Ectodermal cell (in vitro differentiated cells): ENCODE results near the gene ZC3H13. TPM values are rescaled to one million over a fixed set of nuclear protein-coding genes. Genes with fewer than 3 reads are reported as not detected.

Source experiments
- H3K27ac ChIP-seq: 2 replicates; pipeline ENCODE4 v1.7.0; 2013; ENCODE audit warnings: mild to moderate bottlenecking, low read depth, low read length; ENCODE audit not compliant: insufficient read depth, poor library complexity, severe bottlenecking
- H3K27me3 ChIP-seq: 2 replicates; pipeline ENCODE4 v1.7.0; 2013; ENCODE audit warnings: mild to moderate bottlenecking, low read length; ENCODE audit not compliant: insufficient read depth, control insufficient read depth, poor library complexity, severe bottlenecking
- H3K36me3 ChIP-seq: one replicate; pipeline ENCODE4 v1.7.0; 2013; ENCODE audit warnings: low read length; ENCODE audit not compliant: control insufficient read depth, insufficient read depth
- H3K4me1 ChIP-seq: one replicate; pipeline ENCODE4 v1.7.0; 2013; ENCODE audit warnings: low read length; ENCODE audit not compliant: control insufficient read depth, insufficient read depth
- H3K4me3 ChIP-seq: 2 replicates; pipeline ENCODE4 v1.7.0; 2013; ENCODE audit warnings: low read depth, low read length, control low read depth; ENCODE audit not compliant: insufficient read depth
- H3K9me3 ChIP-seq: 2 replicates; pipeline ENCODE4 v1.7.0; 2013; ENCODE audit warnings: mild to moderate bottlenecking, low read length, moderate library complexity; ENCODE audit not compliant: control insufficient read depth
- WGBS, 2 experiments: methylation state at CpG; one replicate each; pipeline ENCODE4 v1.1.7; 2013; ENCODE audit warnings: missing lambda C conversion rate in 2 of 2; 5-methylcytosine and 5-hydroxymethylcytosine counted together
- polyA plus RNA-seq, 4 experiments: library from polyadenylated mRNA; stranded (reverse); fragments of 50-300 nt; gene quantifications; one replicate each; pipeline ENCODE4 v1.2.3, GENCODE V29; 2013

ZC3H13 gene, protein sequence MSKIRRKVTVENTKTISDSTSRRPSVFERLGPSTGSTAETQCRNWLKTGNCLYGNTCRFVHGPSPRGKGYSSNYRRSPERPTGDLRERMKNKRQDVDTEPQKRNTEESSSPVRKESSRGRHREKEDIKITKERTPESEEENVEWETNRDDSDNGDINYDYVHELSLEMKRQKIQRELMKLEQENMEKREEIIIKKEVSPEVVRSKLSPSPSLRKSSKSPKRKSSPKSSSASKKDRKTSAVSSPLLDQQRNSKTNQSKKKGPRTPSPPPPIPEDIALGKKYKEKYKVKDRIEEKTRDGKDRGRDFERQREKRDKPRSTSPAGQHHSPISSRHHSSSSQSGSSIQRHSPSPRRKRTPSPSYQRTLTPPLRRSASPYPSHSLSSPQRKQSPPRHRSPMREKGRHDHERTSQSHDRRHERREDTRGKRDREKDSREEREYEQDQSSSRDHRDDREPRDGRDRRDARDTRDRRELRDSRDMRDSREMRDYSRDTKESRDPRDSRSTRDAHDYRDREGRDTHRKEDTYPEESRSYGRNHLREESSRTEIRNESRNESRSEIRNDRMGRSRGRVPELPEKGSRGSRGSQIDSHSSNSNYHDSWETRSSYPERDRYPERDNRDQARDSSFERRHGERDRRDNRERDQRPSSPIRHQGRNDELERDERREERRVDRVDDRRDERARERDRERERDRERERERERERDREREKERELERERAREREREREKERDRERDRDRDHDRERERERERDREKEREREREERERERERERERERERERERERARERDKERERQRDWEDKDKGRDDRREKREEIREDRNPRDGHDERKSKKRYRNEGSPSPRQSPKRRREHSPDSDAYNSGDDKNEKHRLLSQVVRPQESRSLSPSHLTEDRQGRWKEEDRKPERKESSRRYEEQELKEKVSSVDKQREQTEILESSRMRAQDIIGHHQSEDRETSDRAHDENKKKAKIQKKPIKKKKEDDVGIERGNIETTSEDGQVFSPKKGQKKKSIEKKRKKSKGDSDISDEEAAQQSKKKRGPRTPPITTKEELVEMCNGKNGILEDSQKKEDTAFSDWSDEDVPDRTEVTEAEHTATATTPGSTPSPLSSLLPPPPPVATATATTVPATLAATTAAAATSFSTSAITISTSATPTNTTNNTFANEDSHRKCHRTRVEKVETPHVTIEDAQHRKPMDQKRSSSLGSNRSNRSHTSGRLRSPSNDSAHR (N-terminal part only)
- polyA plus RNA-seq (2013, experiment 1 of 4): 51.7 TPM
- 56.4 TPM for polyA plus RNA-seq (2013, experiment 2 of 4)
- 41.2 TPM for polyA plus RNA-seq (2013, experiment 3 of 4)
- polyA plus RNA-seq (2013, experiment 4 of 4): 44.4 TPM

DNA sequence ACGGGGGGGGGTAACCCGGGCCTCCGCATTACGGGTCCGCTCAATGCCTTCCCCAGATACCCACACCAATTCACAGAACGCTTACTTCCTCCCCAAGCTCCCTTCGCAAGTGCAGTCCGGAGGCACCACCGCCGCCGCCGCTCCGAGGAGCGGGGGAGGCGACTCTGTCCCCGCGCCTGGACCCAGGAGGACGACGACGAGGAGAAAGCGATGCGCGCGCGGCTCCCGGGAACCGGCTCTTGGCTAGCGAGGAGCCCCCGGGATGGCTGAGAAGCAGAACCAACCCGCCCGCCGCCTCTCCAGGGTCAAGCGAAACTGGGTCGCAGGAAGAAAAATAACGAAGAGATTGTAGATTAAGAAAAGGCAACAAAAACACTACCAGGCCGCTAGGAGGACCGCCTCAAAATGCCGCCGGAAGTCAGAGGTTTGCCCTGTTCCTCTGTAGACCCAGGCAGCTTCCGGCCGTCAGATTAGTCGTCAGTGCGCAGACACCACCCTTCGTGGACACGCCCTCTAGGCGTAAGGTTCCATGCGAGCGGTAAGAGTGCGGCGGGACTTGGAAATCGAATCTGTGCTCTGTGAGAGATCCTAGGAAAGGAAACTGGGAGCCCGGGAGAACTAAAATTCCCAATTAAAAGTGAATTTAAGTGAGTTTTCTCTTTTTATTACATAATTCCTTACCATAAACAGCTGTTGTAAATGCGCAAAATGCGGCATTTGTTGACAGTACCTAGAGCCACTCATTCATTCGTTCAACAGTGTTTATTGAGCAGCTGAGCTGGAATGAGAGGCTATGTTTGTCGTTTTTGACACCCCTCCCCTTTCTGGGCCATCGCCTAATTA lies at the start of gene ZC3H13:
ZC3H13 (minus strand) TSS at position 428 of the 843 bp plus-strand sequence. CDS start 7,239 bp downstream, outside the sequence.
- peaks cover 8% of the 10 kb centered on the region for H3K27me3 ChIP-seq
- H3K36me3 ChIP-seq: no peaks in the 10 kb centered on the region
- H3K27ac ChIP-seq: peak within 1 kb of the TSS; percentile 64
- whole genome bisulfite sequencing, 2 experiments: 0% methylated on average over 57 of the region's 57 CpGs
- H3K9me3 ChIP-seq: no peaks in the 10 kb centered on the region
- peaks cover 7% of the 10 kb centered on the region for H3K4me1 ChIP-seq
- H3K4me3 ChIP-seq: peak within 1 kb of the TSS; percentile 65

GRCh38 chr13:46102255-46102605 lies 49.7 kb upstream of the ZC3H13 start:
- Histone ChIP-seq H3K36me3 (no peaks in the 10 kb centered on the region), H3K4me3 (no peak overlapping the region), H3K4me1 (no peaks in the 10 kb centered on the region), H3K27me3 (no peaks in the 10 kb centered on the region), H3K9me3 (no peaks in the 10 kb centered on the region), H3K27ac (no peak overlapping the region)

DNA sequence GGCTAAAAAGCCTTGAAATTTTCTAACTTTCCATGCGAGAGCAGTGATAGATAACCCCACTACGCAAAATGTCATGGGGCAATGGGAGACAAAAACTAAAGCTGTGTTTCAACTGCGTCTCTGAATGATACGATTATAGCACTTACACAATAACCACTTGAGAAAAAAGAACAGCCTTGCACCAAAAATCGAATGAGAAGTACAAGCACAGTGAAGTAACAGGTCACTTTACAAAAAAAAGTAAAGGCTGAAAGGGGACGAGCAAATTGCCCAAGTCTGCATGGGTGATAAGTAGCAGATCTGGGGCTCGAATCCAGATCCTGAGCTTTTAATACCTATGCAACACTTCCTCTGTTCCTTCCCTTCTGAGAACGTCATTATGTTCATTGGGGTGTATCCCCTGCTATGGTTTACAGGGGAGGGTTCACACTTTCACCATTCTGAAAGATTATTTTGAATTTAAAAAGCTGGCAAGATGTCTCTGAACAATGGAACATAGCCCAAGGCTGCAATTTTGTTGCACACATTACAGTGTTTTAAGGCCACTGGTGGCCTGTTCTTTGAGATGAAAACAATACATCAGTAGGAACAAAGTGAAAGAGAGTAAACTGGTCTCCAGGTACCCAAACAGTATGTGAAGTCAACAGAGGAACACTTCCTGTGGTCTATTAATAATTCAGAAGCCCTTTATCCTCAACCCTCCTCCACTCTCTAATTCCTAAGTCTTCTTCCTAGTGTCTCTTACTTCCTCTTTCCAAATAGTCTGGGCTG lies 49.1 kb upstream of the ZC3H13 start:
- H3K4me1 ChIP-seq: no peaks in the 10 kb centered on the region
- H3K4me3 ChIP-seq: no peak overlapping the region
- no peaks in the 10 kb centered on the region for H3K27me3 ChIP-seq
- no peaks in the 10 kb centered on the region for H3K36me3 ChIP-seq
- no peaks in the 10 kb centered on the region for H3K9me3 ChIP-seq
- 87 to 92% methylated on average over 8 of the region's 8 CpGs for WGBS, 2 experiments
- H3K27ac ChIP-seq: no peak overlapping the region

DNA sequence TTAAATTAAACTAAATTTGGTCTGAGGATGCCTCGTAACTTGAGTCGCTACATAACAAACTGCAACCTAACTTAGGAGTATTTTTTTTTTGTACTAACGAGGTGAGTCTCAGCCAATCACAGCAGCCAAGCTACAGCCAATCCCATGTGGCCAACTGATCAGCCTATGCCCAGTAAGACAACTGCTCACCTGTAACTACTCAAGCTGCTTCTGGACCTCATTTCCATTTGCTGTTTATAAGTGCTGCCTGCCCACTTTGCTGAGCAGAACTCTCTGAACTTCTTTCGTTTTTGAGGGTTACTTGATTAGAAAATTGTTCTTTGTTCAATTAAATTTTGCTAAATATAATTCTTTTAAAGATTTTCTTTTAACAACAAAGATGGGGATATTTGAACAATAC lies 48.5 kb upstream of the ZC3H13 start:
- Histone ChIP-seq H3K4me3 (no peak overlapping the region), H3K27me3 (no peaks in the 10 kb centered on the region), H3K36me3 (no peaks in the 10 kb centered on the region), H3K9me3 (no peaks in the 10 kb centered on the region), H3K4me1 (no peaks in the 10 kb centered on the region), H3K27ac (no peak overlapping the region)
- 92 to 95% methylated on average over 3 to 4 of the region's 4 CpGs for WGBS, 2 experiments

GRCh38 chr13:46100191-46100815 lies 47.8 kb upstream of the ZC3H13 start:
- Histone ChIP-seq H3K27ac (no peak overlapping the region), H3K4me1 (no peaks in the 10 kb centered on the region), H3K36me3 (no peaks in the 10 kb centered on the region), H3K4me3 (no peak overlapping the region), H3K9me3 (no peaks in the 10 kb centered on the region), H3K27me3 (no peaks in the 10 kb centered on the region)
- WGBS, 2 experiments: 88 to 100% methylated on average over 1 of the region's 1 CpG

- no peaks in the 10 kb centered on the region for H3K36me3 ChIP-seq
- no peaks in the 10 kb centered on the region for H3K9me3 ChIP-seq
- 93% methylated on average over 4 of the region's 4 CpGs for WGBS, 2 experiments
- no peak overlapping the region for H3K4me3 ChIP-seq
- H3K27me3 ChIP-seq: no peaks in the 10 kb centered on the region
- no peaks in the 10 kb centered on the region for H3K4me1 ChIP-seq
- no peak overlapping the region for H3K27ac ChIP-seq
Observed at GRCh38 chr13:46097663-46098062, 45.1 kb upstream of the ZC3H13 start.

DNA sequence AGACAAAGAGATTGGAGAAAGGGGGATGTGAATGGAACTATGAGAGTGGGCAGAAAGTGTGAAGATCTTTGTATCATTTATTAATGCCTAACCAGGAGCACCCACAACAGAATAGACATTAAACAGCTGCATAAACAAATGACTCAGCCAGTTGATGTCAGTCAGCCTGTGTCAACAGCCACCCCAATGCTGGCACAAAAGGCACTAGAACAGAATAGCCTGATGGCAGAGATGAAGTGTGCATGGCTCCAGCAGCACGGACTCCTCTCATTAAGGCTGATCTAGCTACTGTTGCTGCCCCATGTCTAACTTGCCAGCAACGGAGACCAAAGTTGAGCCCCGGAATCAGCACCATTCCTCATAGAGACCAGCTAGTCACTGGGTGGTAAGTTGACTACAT lies 44.5 kb upstream of the ZC3H13 start:
- Histone ChIP-seq H3K27ac (no peak overlapping the region), H3K4me1 (no peaks in the 10 kb centered on the region), H3K9me3 (no peaks in the 10 kb centered on the region), H3K4me3 (no peak overlapping the region), H3K27me3 (no peaks in the 10 kb centered on the region), H3K36me3 (no peaks in the 10 kb centered on the region)
- 93 to 95% methylated on average over 3 of the region's 3 CpGs for WGBS, 2 experiments

DNA sequence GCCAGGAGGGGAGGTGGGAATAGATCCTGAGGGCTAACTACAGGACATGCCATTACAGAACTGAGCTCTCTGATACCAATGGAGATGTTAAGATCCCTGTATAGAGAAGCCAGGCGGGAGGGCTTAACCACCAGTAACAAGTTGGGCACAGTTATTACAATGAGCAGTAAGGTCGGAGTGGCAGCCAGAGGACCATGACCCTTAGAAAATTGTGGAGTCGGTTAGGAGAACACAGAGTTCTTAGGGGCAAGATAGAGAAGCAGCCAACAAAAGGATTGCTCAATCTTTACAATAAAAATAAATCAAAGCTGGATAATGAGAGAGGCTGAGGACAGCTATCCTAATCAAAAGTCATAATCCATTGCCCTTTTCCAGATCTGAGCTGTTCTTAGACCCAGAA lies 41.9 kb upstream of the ZC3H13 start:
- Histone ChIP-seq H3K4me3 (no peak overlapping the region), H3K27ac (no peak overlapping the region), H3K27me3 (no peaks in the 10 kb centered on the region), H3K36me3 (no peaks in the 10 kb centered on the region), H3K9me3 (no peaks in the 10 kb centered on the region), H3K4me1 (no peaks in the 10 kb centered on the region)
- WGBS, 2 experiments: 95 to 97% methylated on average over 3 of the region's 3 CpGs
